A549 (cell line): Measurements from ENCODE around the gene GNAS. TPM values are rescaled to one million over a fixed set of nuclear protein-coding genes. Genes with fewer than 3 reads are reported as not detected.
A peak's percentile ranks its signal among the peaks of the same experiment; 100 is the strongest.

Source experiments
- ATAC-seq, 2 experiments: fragments of 200-7000 bp in 1 of 2; fragments of >200 bp in 1 of 2; cut with Nextera tagmentation in 1 of 2; cut with Tn5 transposase in 1 of 2; 3 replicates each; pipeline versions ENCODE4 v1.8.0 to v1.9.1; 2018 to 2020; ENCODE audit warnings: mild to moderate bottlenecking in 1 of 2, moderate library complexity in 1 of 2
- CTCF ChIA-PET: fragments of 300-600 bp; sonication (Branson Sonifier 250); formaldehyde crosslinking; extraction: SDS; loops from one replicate; lab custom pipeline; 2021; ENCODE audit warnings: antibody characterized with exemption, inconsistent platforms; lab: Yijun Ruan, JAX
- POLR2A ChIA-PET: fragments of 350-600 bp; formaldehyde crosslinking; extraction: SDS; loops from one replicate; lab custom pipeline; 2021; ENCODE audit warnings: antibody characterized with exemption, inconsistent platforms; lab: Yijun Ruan, JAX
- DNase-seq, 2 experiments: peaks; one replicate each; pipeline versions ENCODE4 v3.0.0 to v3.0.0-alpha.2; 2011 to 2016; ENCODE audit warnings: low read depth in 1 of 2, low spot score in 1 of 2
- FAIRE-seq: peaks from 2 replicates; lab custom pipeline; 2011; peaks lifted over from hg19 to GRCh38; lab: Jason Lieb, UNC
- H3K27ac ChIP-seq, 2 experiments: fragments of >200 bp; sonication (Bioruptor Twin); formaldehyde crosslinking; 3 replicates each; pipeline ENCODE4 v1.5.1; 2016 to 2017
- H3K4me1 ChIP-seq: fragments of >200 bp; sonication (Bioruptor Twin); formaldehyde crosslinking; 3 replicates; pipeline ENCODE4 v1.6.1; 2016
- H3K4me2 ChIP-seq: fragments of >200 bp; sonication (Bioruptor Twin); formaldehyde crosslinking; 3 replicates; pipeline ENCODE4 v1.6.1; 2016
- H3K4me3 ChIP-seq: fragments of >200 bp; sonication (Bioruptor Twin); formaldehyde crosslinking; 3 replicates; pipeline ENCODE4 v1.5.1; 2016
- H3K9me3 ChIP-seq: fragments of >200 bp; sonication (Bioruptor Twin); formaldehyde crosslinking; 3 replicates; pipeline ENCODE4 v1.6.1; 2016
- CEBPB ChIP-seq, 2 experiments: fragments of >200 bp in 1 of 2; sonication (Bioruptor Twin) in 1 of 2; formaldehyde crosslinking in 1 of 2; IDR thresholded peaks; 2 replicates each; pipeline ENCODE4 v1.6.1; 2012 to 2016
- EHF ChIP-seq: fragments of 250-450 bp; sonication (Bioruptor Pico); IDR thresholded peaks from 2 replicates; pipeline ENCODE4 v1.5.0; 2020; ENCODE audit warnings: mild to moderate bottlenecking
- FOSB ChIP-seq: fragments of 250-450 bp; sonication (Bioruptor Pico); IDR thresholded peaks from 2 replicates; pipeline ENCODE4 v1.5.0; 2020; ENCODE audit warnings: mild to moderate bottlenecking, moderate library complexity
- HDAC2 ChIP-seq: fragments of 200-600 bp; sonication (generic); IDR thresholded peaks from 2 replicates; pipeline ENCODE4 v1.6.1; 2016
- JUNB ChIP-seq: fragments of >200 bp; sonication (Bioruptor Twin); formaldehyde crosslinking; IDR thresholded peaks from 2 replicates; pipeline ENCODE4 v1.6.1; 2016
- MAFK ChIP-seq: fragments of 450-650 bp; IDR thresholded peaks from 2 replicates; pipeline ENCODE4 v1.6.1; 2014; ENCODE audit not compliant: partially characterized antibody
- MYC ChIP-seq: IDR thresholded peaks from 2 replicates; pipeline ENCODE4 v1.6.1; 2012; ENCODE audit warnings: mild to moderate bottlenecking, inconsistent platforms, low read length, improper control_type of control experiment, borderline replicate concordance
- NFE2L2 ChIP-seq: fragments of 150-350 bp; conservative IDR thresholded peaks from 2 replicates; pipeline ENCODE4 v1.6.1; 2014; ENCODE audit warnings: low read length
- RFX5 ChIP-seq: fragments of 450-650 bp; IDR thresholded peaks from 2 replicates; pipeline ENCODE4 v1.7.1; 2014; ENCODE audit warnings: antibody characterized with exemption, mild to moderate bottlenecking, moderate library complexity
- TFCP2L1 ChIP-seq: fragments of 250-450 bp; sonication (Bioruptor Pico); IDR thresholded peaks from 2 replicates; pipeline ENCODE4 v1.5.0; 2021; ENCODE audit warnings: mild to moderate bottlenecking
- ZC3H11A ChIP-seq: fragments of 450-650 bp; IDR thresholded peaks from 2 replicates; pipeline ENCODE4 v1.6.1; 2014; ENCODE audit warnings: antibody characterized with exemption, mild to moderate bottlenecking
- WGBS: methylation state at CpG from one replicate; pipeline ENCODE4 v1.1.6; 2017; ENCODE audit errors: missing lambda C conversion rate; 5-methylcytosine and 5-hydroxymethylcytosine counted together
- polyA plus RNA-seq, 4 experiments: library from polyadenylated mRNA; depleted of rRNA in 3 of 4; stranded (reverse); fragments of >200 nt; fragmentation: RNase III in 1 of 4; extraction: RNeasy Plus Mini Kit Qiagen cat#74134 plus additional on column Dnase treatment in 1 of 4; gene quantifications; 2 replicates in 3 of 4; 3 replicates in 1 of 4; pipeline ENCODE4 v1.2.3, GENCODE V29; 2011 to 2017
- TF ChIP-seq, protein P1 (sequence below): fragments of >200 bp; sonication (Bioruptor Twin); formaldehyde crosslinking; IDR thresholded peaks from 3 replicates; pipeline ENCODE4 v1.6.1; 2016
- TF ChIP-seq, protein P2 (sequence below): fragments of 150-350 bp; IDR thresholded peaks from 2 replicates; pipeline ENCODE4 v1.6.1; 2014; ENCODE audit warnings: low read depth, mild to moderate bottlenecking, low read length
- TF ChIP-seq, protein P3 (sequence below): IDR thresholded peaks from 2 replicates; pipeline ENCODE4 v1.6.1; 2012

Gene GNAS
- polyA plus RNA-seq, 2 of the 4 experiments (the other 2 are of a cell fraction), result 534 to 600 TPM

DNA sequence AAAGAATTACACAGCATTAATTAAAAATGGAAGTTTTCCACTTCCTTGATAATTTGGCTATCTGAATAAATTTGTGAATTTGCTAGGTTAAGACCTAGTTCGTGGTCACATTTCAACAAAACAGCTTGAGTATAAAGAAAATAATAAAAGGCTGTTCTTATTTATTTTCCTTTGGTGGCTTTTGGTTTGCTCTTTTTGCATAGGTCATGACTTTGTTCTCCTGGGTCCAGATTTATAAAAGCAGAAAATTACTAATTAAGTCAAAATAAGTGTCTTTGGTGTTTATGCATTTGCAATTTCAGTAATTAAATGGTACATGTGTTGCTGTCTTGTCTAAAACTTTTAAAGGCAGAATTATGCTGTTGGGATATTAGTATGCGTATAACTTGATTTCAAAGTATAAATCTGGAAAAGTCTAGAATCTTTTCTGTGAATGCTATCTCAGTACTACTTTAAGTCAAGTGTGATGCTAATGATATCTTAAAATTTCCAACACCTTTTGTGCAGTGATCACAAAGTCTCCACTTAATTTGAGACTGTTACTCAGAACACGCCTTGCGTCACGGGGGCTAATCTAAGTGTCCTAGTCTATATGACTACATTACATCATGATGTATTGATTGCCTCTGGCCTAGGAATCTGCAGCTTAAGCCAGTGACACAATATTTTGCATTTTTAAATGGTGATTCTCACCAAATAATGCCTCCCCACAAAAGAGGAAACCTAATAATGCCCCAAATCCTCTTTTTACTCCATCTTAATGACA, 41.0 kb downstream of the GNAS start:
- CTCF ChIA-PET, result no interaction called here
- TF ChIP-seq NFE2L2 (no peak), MAFK (peak; percentile 5), ZC3H11A (no peak), JUNB (no peak), EHF (CRISPR knock-in tag) (no peak)
- TF ChIP-seq, protein P1, sequence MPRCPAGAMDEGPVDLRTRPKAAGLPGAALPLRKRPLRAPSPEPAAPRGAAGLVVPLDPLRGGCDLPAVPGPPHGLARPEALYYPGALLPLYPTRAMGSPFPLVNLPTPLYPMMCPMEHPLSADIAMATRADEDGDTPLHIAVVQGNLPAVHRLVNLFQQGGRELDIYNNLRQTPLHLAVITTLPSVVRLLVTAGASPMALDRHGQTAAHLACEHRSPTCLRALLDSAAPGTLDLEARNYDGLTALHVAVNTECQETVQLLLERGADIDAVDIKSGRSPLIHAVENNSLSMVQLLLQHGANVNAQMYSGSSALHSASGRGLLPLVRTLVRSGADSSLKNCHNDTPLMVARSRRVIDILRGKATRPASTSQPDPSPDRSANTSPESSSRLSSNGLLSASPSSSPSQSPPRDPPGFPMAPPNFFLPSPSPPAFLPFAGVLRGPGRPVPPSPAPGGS, result no peak
- TF ChIP-seq, all 56 proteins: peak for 1
- peaks cover 37% of the 10 kb centered on the region for H3K4me1 ChIP-seq
- DNase-seq (no peak), FAIRE-seq (no peak), ATAC-seq (no peak)
- WGBS, result 76% methylated on average over 5 of the region's 5 CpGs
- peak overlapping the region; percentile 13 to 99; a peak in 4 of 6 replicates for H3K27ac ChIP-seq
- POLR2A ChIA-PET, result no interaction called here
- peak overlapping the region; percentile 77 for H3K4me2 ChIP-seq
- no peaks in the 10 kb centered on the region for H3K9me3 ChIP-seq
- peak overlapping the region; percentile 99 for H3K4me3 ChIP-seq

DNA sequence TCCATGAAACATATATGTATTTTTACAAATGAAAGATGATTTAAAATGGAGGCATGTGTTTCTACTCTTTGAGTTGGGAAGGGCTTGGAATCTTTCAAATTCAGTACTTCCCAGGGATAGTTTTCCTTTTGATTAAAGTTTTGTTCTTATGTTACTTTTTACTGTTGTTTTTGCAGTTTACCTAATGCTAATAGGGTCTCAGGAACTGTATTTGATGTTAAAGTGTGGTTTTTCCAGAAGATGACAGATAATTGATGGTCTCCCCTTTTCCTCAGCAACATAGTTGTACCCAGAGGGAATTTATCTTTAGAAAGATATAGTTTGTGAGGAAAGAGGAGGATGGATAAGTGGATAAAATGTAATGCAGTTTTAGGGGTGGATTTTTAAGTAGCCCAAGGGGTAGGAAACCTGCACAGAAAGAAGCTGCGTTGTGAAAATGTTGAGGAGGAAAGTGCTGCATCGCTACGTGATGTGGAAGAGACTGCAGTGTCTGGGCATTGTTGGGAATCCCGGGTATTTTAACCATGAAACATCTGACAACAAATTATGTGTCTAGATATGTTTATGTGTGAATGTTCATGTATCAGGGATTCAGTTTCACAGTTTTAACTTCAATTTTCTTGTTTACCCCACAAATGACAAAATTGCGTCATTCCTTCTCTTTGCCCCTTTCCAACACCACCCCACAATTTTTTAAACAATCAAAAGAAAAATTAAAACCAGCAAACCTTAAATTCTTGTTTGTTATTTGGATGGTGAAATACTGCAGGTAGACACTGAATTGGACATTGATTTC, 42.3 kb downstream of the GNAS start:
- ChIA-PET POLR2A (no interaction called here), CTCF (no interaction called here)
- peak in 1 of 2 experiments; percentile 54; a peak in 2 of 4 replicates for TF ChIP-seq CEBPB (IDR thresholded peaks at IDR 0.05)
- no peak for TF ChIP-seq FOSB (CRISPR knock-in tag)
- peak overlapping the region in 1 of 2 experiments; percentile 3; a peak in 1 of 6 replicates for H3K27ac ChIP-seq
- H3K4me2 ChIP-seq, result peak overlapping the region; percentile 77
- H3K9me3 ChIP-seq, result no peaks in the 10 kb centered on the region
- ATAC-seq (no peak), DNase-seq (no peak), FAIRE-seq (no peak)
- 68% methylated on average over 5 of the region's 5 CpGs for WGBS
- H3K4me1 ChIP-seq, result peaks cover 37% of the 10 kb centered on the region
- H3K4me3 ChIP-seq, result no peak overlapping the region

DNA sequence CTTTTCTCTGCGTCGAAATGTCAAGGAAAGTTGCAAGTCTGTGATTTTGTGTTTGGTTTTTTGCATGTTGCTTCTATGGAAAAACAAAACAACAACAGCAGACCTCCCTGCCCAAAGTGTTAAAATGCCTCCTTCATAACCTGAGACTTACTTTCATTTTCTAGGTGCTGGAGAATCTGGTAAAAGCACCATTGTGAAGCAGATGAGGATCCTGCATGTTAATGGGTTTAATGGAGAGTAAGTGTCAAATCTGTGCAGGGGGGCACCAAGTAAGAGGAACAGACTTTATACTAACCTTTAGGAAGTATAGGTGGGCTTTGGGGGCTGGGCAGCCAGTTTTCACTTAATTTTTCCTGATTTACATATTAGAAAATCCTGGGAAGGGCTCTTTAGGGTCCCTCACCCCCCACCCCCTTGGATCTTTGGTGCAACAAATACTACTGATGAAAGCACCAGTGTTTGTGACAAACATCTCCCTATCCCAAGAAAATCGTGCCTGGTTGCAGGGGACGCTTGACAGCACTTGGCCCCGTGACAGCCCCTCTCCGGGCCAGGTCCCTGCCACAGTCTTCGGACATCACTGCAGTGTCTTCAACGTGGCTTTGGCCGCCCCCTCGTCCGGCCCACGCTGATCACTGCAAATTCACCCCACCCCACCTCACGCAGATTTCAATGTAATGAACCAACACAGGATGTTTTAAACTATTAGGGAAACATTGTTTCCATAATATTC, 43.1 kb downstream of the GNAS start:
- ATAC-seq (no peak), FAIRE-seq (no peak), DNase-seq (no peak)
- Histone ChIP-seq H3K27ac (no peak overlapping the region; a peak in 1 of 6 replicates), H3K4me2 (peak overlapping the region; percentile 77), H3K4me3 (no peak overlapping the region), H3K4me1 (peaks cover 37% of the 10 kb centered on the region), H3K9me3 (no peaks in the 10 kb centered on the region)
- 95% methylated on average over 13 of the region's 13 CpGs for WGBS
- ChIA-PET POLR2A (no interaction called here), CTCF (no interaction called here)
- TF ChIP-seq CEBPB (IDR thresholded peaks at IDR 0.05) (no peak), TFCP2L1 (CRISPR knock-in tag) (no peak), HDAC2 (no peak), MYC (no peak)
- TF ChIP-seq, protein P2, sequence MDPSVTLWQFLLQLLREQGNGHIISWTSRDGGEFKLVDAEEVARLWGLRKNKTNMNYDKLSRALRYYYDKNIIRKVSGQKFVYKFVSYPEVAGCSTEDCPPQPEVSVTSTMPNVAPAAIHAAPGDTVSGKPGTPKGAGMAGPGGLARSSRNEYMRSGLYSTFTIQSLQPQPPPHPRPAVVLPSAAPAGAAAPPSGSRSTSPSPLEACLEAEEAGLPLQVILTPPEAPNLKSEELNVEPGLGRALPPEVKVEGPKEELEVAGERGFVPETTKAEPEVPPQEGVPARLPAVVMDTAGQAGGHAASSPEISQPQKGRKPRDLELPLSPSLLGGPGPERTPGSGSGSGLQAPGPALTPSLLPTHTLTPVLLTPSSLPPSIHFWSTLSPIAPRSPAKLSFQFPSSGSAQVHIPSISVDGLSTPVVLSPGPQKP, result no peak
- TF ChIP-seq, protein P3, sequence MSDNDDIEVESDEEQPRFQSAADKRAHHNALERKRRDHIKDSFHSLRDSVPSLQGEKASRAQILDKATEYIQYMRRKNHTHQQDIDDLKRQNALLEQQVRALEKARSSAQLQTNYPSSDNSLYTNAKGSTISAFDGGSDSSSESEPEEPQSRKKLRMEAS, result no peak

DNA sequence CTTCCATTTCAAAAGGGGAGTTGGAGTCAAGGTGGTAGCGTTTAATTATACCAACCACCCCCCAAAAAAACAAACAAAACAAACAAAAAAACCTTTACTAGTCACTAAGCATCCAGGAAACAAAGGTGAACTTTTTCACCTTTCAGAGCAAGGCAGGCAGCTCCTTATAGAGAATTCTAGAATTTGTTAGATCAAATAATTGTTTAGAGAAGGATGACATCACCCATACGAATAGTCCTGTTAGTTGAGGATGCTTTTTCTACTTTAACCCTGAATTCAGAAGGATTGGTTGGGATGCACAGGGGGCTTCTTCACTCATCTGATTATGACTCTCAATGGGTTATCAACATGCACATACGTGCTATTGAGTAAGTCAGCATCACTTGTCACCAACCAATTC, 44.3 kb downstream of the GNAS start:
- no peak for TF ChIP-seq RFX5
- FAIRE-seq (no peak), DNase-seq (no peak), ATAC-seq (no peak)
- Histone ChIP-seq H3K4me2 (no peak overlapping the region), H3K4me1 (peaks cover 37% of the 10 kb centered on the region), H3K9me3 (no peaks in the 10 kb centered on the region), H3K27ac (no peak overlapping the region), H3K4me3 (no peak overlapping the region)
- 77% methylated on average over 3 of the region's 3 CpGs for WGBS
- CTCF ChIA-PET, result no interaction called here
- POLR2A ChIA-PET, result no interaction called here
